Left forelimb (tissue), 1 donor: ENCODE measurements around the gene MTHFSD.

Experiments
- DNase-seq: peaks from one replicate; pipeline ENCODE4 v3.0.0-alpha.2; 2018; ENCODE audit warnings: low spot score

The MTHFSD gene

GRCh38 chr16:86514481-86515376, 40.3 kb downstream of the MTHFSD start:
- DNase-seq: no peak

GRCh38 chr16:86513471-86514277, 41.4 kb downstream of the MTHFSD start:
- DNase-seq: no peak

GRCh38 chr16:86512860-86513470, 42.1 kb downstream of the MTHFSD start:
- no peak for DNase-seq

GRCh38 chr16:86512301-86512859, 42.7 kb downstream of the MTHFSD start:
- DNase-seq: no peak

- DNase-seq: no peak
Observed at GRCh38 chr16:86511317-86512161, 43.5 kb downstream of the MTHFSD start.

GRCh38 chr16:86510465-86511261, 44.4 kb downstream of the MTHFSD start, which contains the start of gene FOXF1:
FOXF1 (plus strand) TSS chr16:86510527; CDS start chr16:86510570, 43 bp downstream.
- no peak for DNase-seq

GRCh38 chr16:86509759-86510464, 45.1 kb downstream of the MTHFSD start:
- DNase-seq: no peak

GRCh38 chr16:86508947-86509758, 45.9 kb downstream of the MTHFSD start:
- DNase-seq: no peak

GRCh38 chr16:86508028-86508946, 46.7 kb downstream of the MTHFSD start:
- DNase-seq: no peak

- DNase-seq: no peak
Observed at GRCh38 chr16:86507173-86508027, 47.6 kb downstream of the MTHFSD start.

- no peak for DNase-seq
Observed at GRCh38 chr16:86505899-86506864, 48.9 kb downstream of the MTHFSD start.

- DNase-seq: no peak
Observed at GRCh38 chr16:86505185-86505898, 49.7 kb downstream of the MTHFSD start.

GRCh38 chr16:86504315-86505184, 50.5 kb downstream of the MTHFSD start:
- DNase-seq: no peak

GRCh38 chr16:86503830-86504229, 51.2 kb downstream of the MTHFSD start:
- no peak for DNase-seq
